ENCODE results near the gene ING2.

The ING2 gene

DNA sequence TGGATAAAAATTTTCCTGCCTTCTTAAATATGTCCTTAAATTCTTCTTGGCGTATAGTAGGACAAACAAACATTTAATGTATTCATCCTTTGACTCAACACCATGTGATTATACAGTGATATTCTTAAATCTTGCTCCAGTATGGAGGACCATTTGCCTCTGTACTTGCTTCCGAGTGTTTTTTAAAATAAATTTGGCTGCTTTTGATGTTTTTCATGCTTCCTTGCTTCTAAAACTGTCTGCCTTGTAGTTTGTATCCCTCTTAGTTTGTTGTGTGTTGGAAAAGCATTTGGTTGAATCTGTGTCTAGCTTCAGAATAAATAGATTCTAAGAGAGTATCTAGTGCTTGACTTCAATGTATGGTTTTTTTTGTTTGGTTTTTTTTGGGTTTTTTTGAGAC, 12.3 kb downstream of the ING2 start:
- H3K4me1 ChIP-seq (ENCODE audit: control insufficient read depth, insufficient read depth, low read length, poor library complexity, severe bottlenecking) = no peaks in the 10 kb centered on the region
- H3K27me3 ChIP-seq (replicated peaks; ENCODE audit: control insufficient read depth, insufficient read depth, low read length, poor library complexity, severe bottlenecking) = no peaks in the 10 kb centered on the region
- no peak for DNase-seq
- no peaks in the 10 kb centered on the region for H3K36me3 ChIP-seq (ENCODE audit: control insufficient read depth, insufficient read depth, low read length)
- H3K4me3 ChIP-seq (ENCODE audit: insufficient read depth, low read depth, low read length, poor library complexity, severe bottlenecking) = no peak overlapping the region
- no peaks in the 10 kb centered on the region for H3K9me3 ChIP-seq (ENCODE audit: control insufficient read depth, low read length)
- H3K27ac ChIP-seq (ENCODE audit: insufficient read depth, low read length, poor library complexity, severe bottlenecking) = no peak overlapping the region

DNA sequence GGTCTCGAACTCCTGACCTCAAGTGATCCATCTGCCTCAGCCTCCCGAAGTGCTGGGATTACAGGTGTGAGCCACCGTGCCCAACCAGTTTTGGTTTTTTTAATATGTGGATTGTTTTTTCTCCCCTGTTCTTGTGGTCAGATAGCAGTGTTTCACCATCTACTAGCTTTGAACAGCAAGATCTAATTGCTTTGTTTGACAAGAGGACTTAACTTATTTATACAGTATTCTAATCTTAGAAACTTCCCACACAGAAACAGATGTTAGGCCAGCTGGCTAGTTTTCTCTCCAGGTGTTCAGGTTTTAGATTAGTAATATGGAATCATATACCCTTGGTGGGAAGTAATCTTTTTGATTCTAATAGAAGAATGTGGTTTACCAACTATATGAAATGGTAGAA, 12.9 kb downstream of the ING2 start:
- Histone ChIP-seq H3K9me3 (ENCODE audit: control insufficient read depth, low read length) (no peaks in the 10 kb centered on the region), H3K4me1 (ENCODE audit: control insufficient read depth, insufficient read depth, low read length, poor library complexity, severe bottlenecking) (no peaks in the 10 kb centered on the region), H3K27me3 (replicated peaks; ENCODE audit: control insufficient read depth, insufficient read depth, low read length, poor library complexity, severe bottlenecking) (no peaks in the 10 kb centered on the region), H3K27ac (ENCODE audit: insufficient read depth, low read length, poor library complexity, severe bottlenecking) (no peak overlapping the region), H3K4me3 (ENCODE audit: insufficient read depth, low read depth, low read length, poor library complexity, severe bottlenecking) (no peak overlapping the region), H3K36me3 (ENCODE audit: control insufficient read depth, insufficient read depth, low read length) (no peaks in the 10 kb centered on the region)
- no peak for DNase-seq

DNA sequence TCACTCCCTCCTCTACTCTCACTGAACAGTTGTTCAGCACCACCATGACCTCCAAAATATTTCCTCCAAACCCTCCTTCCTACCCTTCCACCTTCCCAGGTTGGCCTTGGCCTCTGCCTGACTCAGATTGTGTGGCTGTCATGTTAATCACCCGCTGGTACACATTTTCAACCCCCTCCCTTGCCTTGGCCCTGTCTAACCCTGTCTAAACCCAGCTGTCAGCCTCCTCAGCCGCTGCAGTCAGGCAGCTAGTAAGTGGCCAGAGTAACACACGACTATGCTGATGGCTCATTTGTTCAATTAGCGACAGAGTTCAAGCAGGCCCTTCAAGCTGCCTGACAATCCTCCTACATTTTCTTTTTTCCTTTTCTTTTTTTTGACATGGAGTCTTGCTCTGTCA, 18.0 kb downstream of the ING2 start:
- H3K36me3 ChIP-seq (ENCODE audit: control insufficient read depth, insufficient read depth, low read length) = no peaks in the 10 kb centered on the region
- no peak for DNase-seq
- H3K4me3 ChIP-seq (ENCODE audit: insufficient read depth, low read depth, low read length, poor library complexity, severe bottlenecking) = no peak overlapping the region
- H3K4me1 ChIP-seq (ENCODE audit: control insufficient read depth, insufficient read depth, low read length, poor library complexity, severe bottlenecking) = no peaks in the 10 kb centered on the region
- no peak overlapping the region for H3K27ac ChIP-seq (ENCODE audit: insufficient read depth, low read length, poor library complexity, severe bottlenecking)
- no peaks in the 10 kb centered on the region for H3K27me3 ChIP-seq (replicated peaks; ENCODE audit: control insufficient read depth, insufficient read depth, low read length, poor library complexity, severe bottlenecking)
- no peaks in the 10 kb centered on the region for H3K9me3 ChIP-seq (ENCODE audit: control insufficient read depth, low read length)

DNA sequence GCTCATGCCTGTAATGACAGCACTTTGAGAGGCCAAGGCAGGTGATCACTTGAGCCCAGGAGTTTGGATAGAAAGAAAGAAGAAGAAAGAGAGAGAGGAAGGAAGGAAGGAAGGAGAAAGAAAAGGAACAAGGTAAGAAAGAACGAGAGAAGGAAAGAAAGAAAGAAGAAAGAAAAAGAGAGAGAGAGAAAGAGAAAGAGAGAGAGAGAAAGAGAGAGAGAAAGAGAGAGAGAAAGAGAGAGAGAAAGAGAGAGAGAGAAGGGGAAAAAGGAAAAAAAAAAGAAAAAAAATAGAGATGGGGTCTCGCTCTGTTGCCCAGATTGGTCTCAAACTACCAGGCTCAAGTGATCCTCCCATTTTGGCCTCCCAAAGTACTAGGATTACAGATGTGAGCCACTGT, 22.5 kb downstream of the ING2 start:
- H3K36me3 ChIP-seq (ENCODE audit: control insufficient read depth, insufficient read depth, low read length) = no peaks in the 10 kb centered on the region
- H3K9me3 ChIP-seq (ENCODE audit: control insufficient read depth, low read length) = no peaks in the 10 kb centered on the region
- H3K4me3 ChIP-seq (ENCODE audit: insufficient read depth, low read depth, low read length, poor library complexity, severe bottlenecking) = no peak overlapping the region
- H3K4me1 ChIP-seq (ENCODE audit: control insufficient read depth, insufficient read depth, low read length, poor library complexity, severe bottlenecking) = no peaks in the 10 kb centered on the region
- no peaks in the 10 kb centered on the region for H3K27me3 ChIP-seq (replicated peaks; ENCODE audit: control insufficient read depth, insufficient read depth, low read length, poor library complexity, severe bottlenecking)
- DNase-seq = no peak
- no peak overlapping the region for H3K27ac ChIP-seq (ENCODE audit: insufficient read depth, low read length, poor library complexity, severe bottlenecking)

DNA sequence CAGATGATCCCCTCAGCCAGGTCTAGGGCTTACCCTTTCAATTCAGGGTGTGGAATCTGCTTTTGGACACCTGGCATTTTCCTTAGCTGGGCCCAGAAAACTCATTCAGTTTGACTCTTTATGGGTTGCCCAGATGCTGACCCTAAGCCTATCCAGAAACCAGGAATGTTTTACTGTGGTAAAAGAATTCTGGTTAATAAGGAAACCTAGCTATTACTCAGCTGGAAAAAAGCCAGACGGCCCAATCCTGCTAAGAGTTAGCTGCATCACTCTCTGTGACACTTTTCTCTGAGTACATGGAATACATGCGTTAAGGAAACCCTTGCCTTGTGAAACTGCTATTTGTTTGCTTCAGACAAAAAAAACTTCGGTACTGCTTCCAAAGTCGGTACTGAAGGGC, 28.0 kb downstream of the ING2 start:
- DNase-seq = no peak
- no peaks in the 10 kb centered on the region for H3K27me3 ChIP-seq (replicated peaks; ENCODE audit: control insufficient read depth, insufficient read depth, low read length, poor library complexity, severe bottlenecking)
- H3K9me3 ChIP-seq (ENCODE audit: control insufficient read depth, low read length) = no peaks in the 10 kb centered on the region
- H3K4me3 ChIP-seq (ENCODE audit: insufficient read depth, low read depth, low read length, poor library complexity, severe bottlenecking) = no peak overlapping the region
- H3K36me3 ChIP-seq (ENCODE audit: control insufficient read depth, insufficient read depth, low read length) = no peaks in the 10 kb centered on the region
- no peak overlapping the region for H3K27ac ChIP-seq (ENCODE audit: insufficient read depth, low read length, poor library complexity, severe bottlenecking)
- no peaks in the 10 kb centered on the region for H3K4me1 ChIP-seq (ENCODE audit: control insufficient read depth, insufficient read depth, low read length, poor library complexity, severe bottlenecking)

DNA sequence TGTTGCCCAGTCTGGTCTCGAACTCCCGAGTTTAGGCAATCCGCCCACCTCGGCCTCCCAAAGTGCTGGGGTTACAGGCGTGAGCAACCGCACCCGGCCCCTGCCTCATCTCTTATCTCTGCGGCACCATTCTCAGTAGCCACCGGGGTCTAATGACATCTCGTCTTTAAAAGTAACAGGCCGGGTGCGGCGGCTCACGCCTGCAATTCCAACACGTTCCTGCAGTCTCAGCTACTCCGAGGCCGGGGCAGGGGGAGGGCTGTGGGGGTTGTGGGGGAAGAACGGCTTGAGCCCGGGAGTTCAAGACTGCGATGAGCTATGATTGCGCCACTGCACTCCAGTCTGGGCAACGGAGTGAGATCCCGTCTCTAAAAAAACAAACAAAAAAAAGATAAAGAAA, 28.8 kb downstream of the ING2 start:
- H3K9me3 ChIP-seq (ENCODE audit: control insufficient read depth, low read length) = no peaks in the 10 kb centered on the region
- H3K4me3 ChIP-seq (ENCODE audit: insufficient read depth, low read depth, low read length, poor library complexity, severe bottlenecking) = no peak overlapping the region
- H3K4me1 ChIP-seq (ENCODE audit: control insufficient read depth, insufficient read depth, low read length, poor library complexity, severe bottlenecking) = no peaks in the 10 kb centered on the region
- no peak overlapping the region for H3K27ac ChIP-seq (ENCODE audit: insufficient read depth, low read length, poor library complexity, severe bottlenecking)
- DNase-seq = no peak
- no peaks in the 10 kb centered on the region for H3K27me3 ChIP-seq (replicated peaks; ENCODE audit: control insufficient read depth, insufficient read depth, low read length, poor library complexity, severe bottlenecking)
- no peaks in the 10 kb centered on the region for H3K36me3 ChIP-seq (ENCODE audit: control insufficient read depth, insufficient read depth, low read length)

DNA sequence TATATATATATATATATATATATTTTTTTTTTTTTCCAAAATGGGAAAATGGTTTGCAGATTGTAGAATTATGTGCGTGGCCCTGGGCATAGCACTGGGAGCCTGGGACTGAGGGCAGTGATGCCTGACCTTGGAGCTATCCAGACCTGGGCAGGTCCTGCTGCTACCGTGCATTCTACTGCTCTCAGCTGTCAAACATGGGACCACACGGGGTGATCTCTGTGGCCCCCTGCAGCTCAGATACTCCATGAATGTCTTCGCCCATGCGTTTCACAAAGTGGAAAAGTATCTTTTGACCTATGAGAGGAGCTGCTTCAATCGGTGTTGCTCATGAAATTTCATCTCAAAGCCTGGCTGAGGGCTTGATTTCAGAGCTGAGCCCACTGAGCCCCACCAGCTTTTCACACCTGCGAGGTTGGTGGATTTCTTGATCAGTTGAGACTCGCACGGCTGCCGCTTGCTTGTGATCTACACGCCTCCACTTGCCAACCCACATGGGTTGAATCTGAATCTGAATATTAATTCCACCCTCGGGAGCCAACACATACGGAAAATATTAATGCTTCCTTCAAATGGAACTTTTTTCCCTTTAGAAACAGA, 35.7 kb downstream of the ING2 start:
- no peaks in the 10 kb centered on the region for H3K36me3 ChIP-seq (ENCODE audit: control insufficient read depth, insufficient read depth, low read length)
- H3K27me3 ChIP-seq (replicated peaks; ENCODE audit: control insufficient read depth, insufficient read depth, low read length, poor library complexity, severe bottlenecking) = peaks cover 5% of the 10 kb centered on the region
- H3K27ac ChIP-seq (ENCODE audit: insufficient read depth, low read length, poor library complexity, severe bottlenecking) = no peak overlapping the region
- no peak overlapping the region for H3K4me3 ChIP-seq (ENCODE audit: insufficient read depth, low read depth, low read length, poor library complexity, severe bottlenecking)
- no peak for DNase-seq
- no peaks in the 10 kb centered on the region for H3K9me3 ChIP-seq (ENCODE audit: control insufficient read depth, low read length)
- no peaks in the 10 kb centered on the region for H3K4me1 ChIP-seq (ENCODE audit: control insufficient read depth, insufficient read depth, low read length, poor library complexity, severe bottlenecking)

DNA sequence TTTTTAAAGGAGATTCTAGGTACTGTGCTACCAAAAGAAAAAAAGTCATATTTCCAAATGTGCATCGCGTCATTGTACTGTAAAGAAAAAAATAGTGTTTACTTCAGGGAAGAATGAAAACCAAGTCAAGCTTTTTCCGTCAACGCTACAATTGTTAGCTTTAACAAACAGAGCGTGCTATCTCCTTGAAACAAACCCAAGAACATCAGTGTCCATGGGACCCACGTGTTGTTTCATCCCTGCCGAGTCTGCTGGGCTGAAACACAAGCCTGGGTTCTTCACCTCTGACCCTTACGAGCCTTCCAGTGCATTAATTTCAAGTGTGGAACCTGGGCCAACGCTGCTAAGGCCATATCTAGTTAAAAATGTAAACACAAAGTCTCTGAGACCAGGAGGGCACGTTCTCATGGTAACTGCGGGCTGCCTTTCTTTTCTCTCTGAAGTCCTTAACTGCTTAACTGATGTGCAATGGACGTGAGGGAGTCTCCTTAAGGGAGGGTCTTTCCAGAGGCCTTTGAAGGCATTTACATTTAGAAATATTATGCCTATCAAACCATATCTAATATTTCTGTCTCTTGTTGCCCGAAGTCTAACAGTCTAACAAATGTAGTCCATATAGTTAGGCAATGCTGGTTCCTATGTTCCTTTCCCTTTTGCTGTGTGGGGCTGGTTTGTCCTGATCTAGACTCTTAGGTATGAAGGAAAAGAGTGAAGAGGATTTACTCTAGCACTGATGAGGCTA, 36.3 kb downstream of the ING2 start:
- Histone ChIP-seq H3K4me1 (ENCODE audit: control insufficient read depth, insufficient read depth, low read length, poor library complexity, severe bottlenecking) (no peaks in the 10 kb centered on the region), H3K9me3 (ENCODE audit: control insufficient read depth, low read length) (no peaks in the 10 kb centered on the region), H3K27ac (ENCODE audit: insufficient read depth, low read length, poor library complexity, severe bottlenecking) (no peak overlapping the region), H3K36me3 (ENCODE audit: control insufficient read depth, insufficient read depth, low read length) (no peaks in the 10 kb centered on the region), H3K27me3 (replicated peaks; ENCODE audit: control insufficient read depth, insufficient read depth, low read length, poor library complexity, severe bottlenecking) (peaks cover 5% of the 10 kb centered on the region), H3K4me3 (ENCODE audit: insufficient read depth, low read depth, low read length, poor library complexity, severe bottlenecking) (no peak overlapping the region)
- DNase-seq = no peak

DNA sequence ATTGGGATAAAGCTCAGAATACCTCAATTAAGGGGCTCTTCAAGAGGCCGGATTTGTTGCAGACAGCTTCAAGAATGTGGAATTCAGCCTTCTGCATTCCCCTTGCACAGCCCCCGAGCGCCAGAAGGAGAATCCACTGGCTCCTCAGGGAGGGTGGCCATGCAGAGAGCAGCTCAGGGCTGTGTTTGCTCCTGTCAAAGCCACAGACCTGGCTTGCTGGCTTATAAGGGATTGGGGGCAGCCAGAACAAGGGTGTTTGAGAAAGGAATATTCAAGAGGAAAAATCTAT, 36.8 kb downstream of the ING2 start:
- H3K27ac ChIP-seq (ENCODE audit: insufficient read depth, low read length, poor library complexity, severe bottlenecking) = no peak overlapping the region
- no peak for DNase-seq
- no peaks in the 10 kb centered on the region for H3K36me3 ChIP-seq (ENCODE audit: control insufficient read depth, insufficient read depth, low read length)
- H3K4me1 ChIP-seq (ENCODE audit: control insufficient read depth, insufficient read depth, low read length, poor library complexity, severe bottlenecking) = no peaks in the 10 kb centered on the region
- no peak overlapping the region for H3K4me3 ChIP-seq (ENCODE audit: insufficient read depth, low read depth, low read length, poor library complexity, severe bottlenecking)
- H3K27me3 ChIP-seq (replicated peaks; ENCODE audit: control insufficient read depth, insufficient read depth, low read length, poor library complexity, severe bottlenecking) = peaks cover 5% of the 10 kb centered on the region
- no peaks in the 10 kb centered on the region for H3K9me3 ChIP-seq (ENCODE audit: control insufficient read depth, low read length)

DNA sequence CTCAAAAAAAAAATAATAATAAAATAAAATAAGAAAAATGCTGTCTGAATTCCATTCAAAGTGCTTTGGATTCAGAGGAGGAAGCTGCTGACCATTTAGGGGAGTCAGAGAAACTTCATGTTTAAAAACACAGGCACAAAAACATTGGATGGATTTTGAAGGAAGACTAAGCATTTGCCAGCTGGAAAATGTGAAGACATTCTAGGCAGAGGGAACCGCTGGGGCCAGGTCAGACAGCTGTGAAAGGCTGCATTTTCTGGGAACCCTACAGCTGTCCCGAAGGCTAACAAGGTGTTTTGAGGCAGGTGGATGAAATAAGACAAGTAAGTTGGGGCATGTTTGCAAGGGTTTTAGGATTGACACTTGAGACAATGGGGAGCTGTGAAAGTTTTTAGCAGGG, 38.6 kb downstream of the ING2 start:
- no peaks in the 10 kb centered on the region for H3K4me1 ChIP-seq (ENCODE audit: control insufficient read depth, insufficient read depth, low read length, poor library complexity, severe bottlenecking)
- H3K27ac ChIP-seq (ENCODE audit: insufficient read depth, low read length, poor library complexity, severe bottlenecking) = no peak overlapping the region
- DNase-seq = no peak
- H3K9me3 ChIP-seq (ENCODE audit: control insufficient read depth, low read length) = no peaks in the 10 kb centered on the region
- no peak overlapping the region for H3K4me3 ChIP-seq (ENCODE audit: insufficient read depth, low read depth, low read length, poor library complexity, severe bottlenecking)
- H3K36me3 ChIP-seq (ENCODE audit: control insufficient read depth, insufficient read depth, low read length) = no peaks in the 10 kb centered on the region
- peaks cover 5% of the 10 kb centered on the region for H3K27me3 ChIP-seq (replicated peaks; ENCODE audit: control insufficient read depth, insufficient read depth, low read length, poor library complexity, severe bottlenecking)

Measured in effector memory CD4-positive, alpha-beta T cell (primary cell).